Colonic mucosa (tissue), 4 donors: ENCODE measurements around the gene DEFB123. TPM values are rescaled to one million over a fixed set of nuclear protein-coding genes. Genes with fewer than 3 reads are reported as not detected.

Experiments used
- DNase-seq: peaks from one replicate; pipeline ENCODE4 v3.0.0-alpha.2; 2020
- H3K27ac ChIP-seq: fragments of 200-600 bp; one replicate; pipeline ENCODE4 v1.8.0; 2021
- H3K27me3 ChIP-seq: fragments of 200-600 bp; one replicate; pipeline ENCODE4 v1.8.0; 2021
- H3K36me3 ChIP-seq: fragments of 200-600 bp; one replicate; pipeline ENCODE4 v1.8.0; 2021
- H3K4me1 ChIP-seq: fragments of 200-600 bp; one replicate; pipeline ENCODE4 v1.8.0; 2021; ENCODE audit warnings: mild to moderate bottlenecking
- H3K4me3 ChIP-seq: fragments of 200-600 bp; one replicate; pipeline ENCODE4 v1.8.0; 2021
- H3K9ac ChIP-seq, 2 donors: one replicate each; pipeline ENCODE4 v1.7.0; 2013; ENCODE audit warnings: control low read depth in 2 of 2, low read depth in 2 of 2, low read length in 2 of 2
- H3K9me3 ChIP-seq: fragments of 200-600 bp; one replicate; pipeline ENCODE4 v1.8.0; 2021
- intact Hi-C: fragments of 100-400 bp; cut with DNase I; formaldehyde crosslinking; loops from one replicate; pipeline ENCODE4 v1.14.1; 2022
- total RNA-seq, 2 donors: library from RNA; stranded (reverse); fragmentation: NEBNext Ultra II Directional in 1 of 2; extraction: Animal tissue kit (Norgen Biotek cat#: 25700) in 1 of 2; gene quantifications; one replicate each; pipeline ENCODE4 v1.2.1, GENCODE V29; 2021
- TF ChIP-seq, protein P1 (sequence below): fragments of 200-600 bp; IDR thresholded peaks from one replicate; pipeline ENCODE4 v1.8.0; 2022; ENCODE audit warnings: antibody characterized with exemption, mild to moderate bottlenecking
- donor health status: healthy.
- donor health status: DM: no; HTN: no; CAD: no.
- donor health status: DM: no; HTN: no; CAD: no.

DEFB123 gene
- total RNA-seq, 2 donors from 2014 or later = not detected

DNA sequence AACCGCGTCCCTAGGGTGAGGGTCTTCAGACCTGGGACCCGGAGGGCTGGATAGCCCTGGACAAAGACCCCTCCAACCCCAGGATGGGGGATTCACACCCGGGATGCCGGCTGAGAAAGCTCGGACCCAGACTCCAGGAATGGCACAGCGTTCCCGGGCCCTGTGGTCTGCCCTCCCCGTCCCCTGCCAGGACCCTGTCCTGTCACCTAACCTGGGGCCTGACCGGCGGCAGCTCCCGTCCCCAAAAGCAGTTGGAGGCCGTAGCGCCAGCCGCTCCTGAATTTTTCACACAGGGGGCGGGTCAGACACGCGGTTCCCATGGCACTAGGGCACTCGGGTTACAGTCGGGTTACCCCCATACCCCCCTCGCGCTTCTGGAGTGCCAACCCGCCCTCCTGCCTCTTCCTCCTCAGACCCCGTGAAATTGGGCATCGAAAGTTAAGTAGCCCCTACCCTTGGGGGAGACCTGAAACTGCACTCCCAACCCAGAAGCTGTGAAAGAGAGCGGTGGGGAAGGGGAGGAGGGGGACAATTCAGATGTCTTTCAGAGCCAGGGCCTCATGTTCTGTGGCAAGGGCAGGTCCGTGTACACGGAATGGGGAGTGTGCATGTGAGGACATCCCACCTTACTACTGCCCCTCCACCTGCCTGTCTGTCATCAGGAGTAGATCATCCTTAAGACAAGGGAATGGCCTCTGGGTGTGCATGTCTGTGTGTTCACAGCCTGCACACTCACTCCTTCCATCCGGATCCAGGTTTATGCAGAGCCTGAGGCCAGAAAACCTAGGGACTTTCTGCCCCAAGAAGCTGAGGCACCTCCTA, 35.3 kb downstream of the DEFB123 start:
- Histone ChIP-seq H3K9ac (peak overlapping the region in 1 of 2 donors; percentile 51), H3K27me3 (no peaks in the 10 kb centered on the region)
- DNase-seq = no peak

DNA sequence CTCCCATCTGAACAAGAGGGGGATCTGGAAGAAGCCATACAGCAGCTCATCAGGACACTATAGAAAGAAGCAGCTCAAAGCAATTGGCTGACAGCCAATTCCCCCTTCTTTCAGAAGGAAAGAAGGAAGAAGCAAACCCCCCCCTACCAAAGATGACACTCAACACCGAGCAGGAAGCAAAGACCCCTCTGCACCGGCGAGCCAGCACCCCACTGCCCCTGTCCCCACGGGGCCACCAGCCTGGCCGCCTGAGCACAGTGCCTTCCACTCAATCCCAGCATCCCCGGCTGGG, 35.8 kb downstream of the DEFB123 start:
- no peaks in the 10 kb centered on the region for H3K9me3 ChIP-seq
- no peaks in the 10 kb centered on the region for H3K4me1 ChIP-seq
- no peaks in the 10 kb centered on the region for H3K36me3 ChIP-seq
- no peak overlapping the region for H3K9ac ChIP-seq
- H3K4me3 ChIP-seq = no peak overlapping the region
- TF ChIP-seq, protein P1, sequence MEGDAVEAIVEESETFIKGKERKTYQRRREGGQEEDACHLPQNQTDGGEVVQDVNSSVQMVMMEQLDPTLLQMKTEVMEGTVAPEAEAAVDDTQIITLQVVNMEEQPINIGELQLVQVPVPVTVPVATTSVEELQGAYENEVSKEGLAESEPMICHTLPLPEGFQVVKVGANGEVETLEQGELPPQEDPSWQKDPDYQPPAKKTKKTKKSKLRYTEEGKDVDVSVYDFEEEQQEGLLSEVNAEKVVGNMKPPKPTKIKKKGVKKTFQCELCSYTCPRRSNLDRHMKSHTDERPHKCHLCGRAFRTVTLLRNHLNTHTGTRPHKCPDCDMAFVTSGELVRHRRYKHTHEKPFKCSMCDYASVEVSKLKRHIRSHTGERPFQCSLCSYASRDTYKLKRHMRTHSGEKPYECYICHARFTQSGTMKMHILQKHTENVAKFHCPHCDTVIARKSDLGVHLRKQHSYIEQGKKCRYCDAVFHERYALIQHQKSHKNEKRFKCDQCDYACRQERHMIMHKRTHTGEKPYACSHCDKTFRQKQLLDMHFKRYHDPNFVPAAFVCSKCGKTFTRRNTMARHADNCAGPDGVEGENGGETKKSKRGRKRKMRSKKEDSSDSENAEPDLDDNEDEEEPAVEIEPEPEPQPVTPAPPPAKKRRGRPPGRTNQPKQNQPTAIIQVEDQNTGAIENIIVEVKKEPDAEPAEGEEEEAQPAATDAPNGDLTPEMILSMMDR = no peak
- H3K27ac ChIP-seq = no peak overlapping the region
- intact Hi-C loops = no loop called here
- no peaks in the 10 kb centered on the region for H3K27me3 ChIP-seq
- no peak for DNase-seq

More for the DNA sequence above, 35.3 kb downstream of the DEFB123 start:
- Histone ChIP-seq H3K4me3 (peak overlapping the region; percentile 25), H3K36me3 (no peaks in the 10 kb centered on the region), H3K4me1 (no peaks in the 10 kb centered on the region), H3K9me3 (no peaks in the 10 kb centered on the region), H3K27ac (no peak overlapping the region)
- intact Hi-C loops = no loop called here
- TF ChIP-seq, protein P1 = no peak

GRCh38 chr20:31476643-31477215, 36.3 kb downstream of the DEFB123 start:
- Histone ChIP-seq H3K4me3 (no peak overlapping the region), H3K9me3 (no peaks in the 10 kb centered on the region), H3K27me3 (no peaks in the 10 kb centered on the region), H3K27ac (no peak overlapping the region), H3K4me1 (no peaks in the 10 kb centered on the region), H3K9ac (no peak overlapping the region), H3K36me3 (no peaks in the 10 kb centered on the region)
- TF ChIP-seq, protein P1 = no peak
- intact Hi-C loops = no loop called here
- DNase-seq = no peak

DNA sequence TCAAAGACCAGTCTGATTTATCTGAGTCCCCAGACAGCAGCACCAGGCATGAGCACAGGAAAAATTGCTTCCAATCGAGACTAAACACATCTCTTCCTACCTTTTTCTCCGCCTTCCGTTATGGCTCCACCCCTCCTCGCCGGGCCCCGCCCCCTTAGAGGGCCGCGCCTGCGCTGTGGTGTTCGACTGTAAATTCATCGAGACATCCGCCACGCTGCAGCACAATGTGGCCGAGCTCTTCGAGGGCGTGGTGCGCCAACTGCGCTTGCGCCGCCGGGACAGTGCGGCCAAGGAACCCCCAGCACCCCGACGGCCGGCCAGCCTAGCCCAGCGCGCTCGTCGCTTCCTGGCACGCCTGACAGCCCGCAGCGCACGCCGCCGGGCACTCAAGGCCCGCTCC, 43.6 kb downstream of the DEFB123 start:
- no peak for DNase-seq
- Histone ChIP-seq H3K4me3 (no peak overlapping the region), H3K36me3 (no peaks in the 10 kb centered on the region), H3K4me1 (no peaks in the 10 kb centered on the region), H3K9me3 (no peaks in the 10 kb centered on the region), H3K27ac (no peak overlapping the region), H3K9ac (no peak overlapping the region), H3K27me3 (no peaks in the 10 kb centered on the region)
- intact Hi-C loops = no loop called here
- TF ChIP-seq, protein P1 = no peak

- Histone ChIP-seq H3K27me3 (no peaks in the 10 kb centered on the region), H3K4me1 (no peaks in the 10 kb centered on the region), H3K9me3 (no peaks in the 10 kb centered on the region), H3K27ac (peak overlapping the region; percentile 44), H3K4me3 (no peak overlapping the region), H3K9ac (peak overlapping the region in 1 of 2 donors; percentile 27), H3K36me3 (no peaks in the 10 kb centered on the region)
- intact Hi-C loops = no loop called here
- DNase-seq = peak; percentile 58
- TF ChIP-seq, protein P1 = no peak
These were observed 45.3 kb downstream of the DEFB123 start for GRCh38 chr20:31485450-31486339.
